ENCODE results near the gene CEP41. TPM values are rescaled to one million over a fixed set of nuclear protein-coding genes. Genes with fewer than 3 reads are reported as not detected.
A peak's percentile ranks its signal among the peaks of the same experiment; 100 is the strongest.

The CEP41 gene
- total RNA-seq, 2 experiments from 2014 or later, result 3.3 to 4.8 TPM

DNA sequence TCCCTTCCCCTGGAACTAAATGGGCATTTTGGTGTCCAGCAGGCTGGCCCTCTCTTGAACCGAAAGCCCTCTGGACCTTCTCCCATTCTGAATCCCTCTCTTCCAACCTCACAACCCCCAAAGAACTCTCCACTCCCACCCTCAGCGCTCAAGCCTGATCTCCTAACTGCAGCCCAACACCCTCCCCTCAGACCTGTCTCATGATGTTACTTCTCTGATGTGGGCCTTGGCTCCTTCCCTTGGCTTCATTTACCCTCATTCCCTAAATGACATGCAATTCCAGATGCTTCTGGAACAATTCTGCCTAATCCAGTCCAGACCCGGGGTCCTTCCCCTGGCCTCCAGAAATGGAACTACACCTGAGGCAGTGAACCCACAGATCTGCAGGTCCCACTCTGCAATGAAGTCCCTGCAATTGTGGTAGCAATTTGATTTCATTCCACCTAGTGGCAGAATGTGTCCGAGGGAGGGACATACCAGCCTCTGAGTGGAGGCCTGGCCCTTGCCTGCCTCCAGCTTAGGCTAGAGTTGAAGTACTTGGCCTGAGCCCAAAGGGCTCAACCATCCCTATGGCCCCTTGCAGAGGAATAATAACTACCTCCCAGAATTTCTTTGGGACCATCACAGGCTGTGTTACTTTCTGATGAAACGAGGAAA is 4.1 kb upstream of the CEP41 start:
- peaks cover 32% of the 10 kb centered on the region for H3K4me1 Mint-ChIP-seq (ENCODE audit: low read depth)
- TF ChIP-seq, protein P1, sequence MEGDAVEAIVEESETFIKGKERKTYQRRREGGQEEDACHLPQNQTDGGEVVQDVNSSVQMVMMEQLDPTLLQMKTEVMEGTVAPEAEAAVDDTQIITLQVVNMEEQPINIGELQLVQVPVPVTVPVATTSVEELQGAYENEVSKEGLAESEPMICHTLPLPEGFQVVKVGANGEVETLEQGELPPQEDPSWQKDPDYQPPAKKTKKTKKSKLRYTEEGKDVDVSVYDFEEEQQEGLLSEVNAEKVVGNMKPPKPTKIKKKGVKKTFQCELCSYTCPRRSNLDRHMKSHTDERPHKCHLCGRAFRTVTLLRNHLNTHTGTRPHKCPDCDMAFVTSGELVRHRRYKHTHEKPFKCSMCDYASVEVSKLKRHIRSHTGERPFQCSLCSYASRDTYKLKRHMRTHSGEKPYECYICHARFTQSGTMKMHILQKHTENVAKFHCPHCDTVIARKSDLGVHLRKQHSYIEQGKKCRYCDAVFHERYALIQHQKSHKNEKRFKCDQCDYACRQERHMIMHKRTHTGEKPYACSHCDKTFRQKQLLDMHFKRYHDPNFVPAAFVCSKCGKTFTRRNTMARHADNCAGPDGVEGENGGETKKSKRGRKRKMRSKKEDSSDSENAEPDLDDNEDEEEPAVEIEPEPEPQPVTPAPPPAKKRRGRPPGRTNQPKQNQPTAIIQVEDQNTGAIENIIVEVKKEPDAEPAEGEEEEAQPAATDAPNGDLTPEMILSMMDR (IDR thresholded peaks at IDR 0.05), result no peak
- Histone ChIP-seq H3K36me3 (ENCODE audit: insufficient read depth, low read length) (no peaks in the 10 kb centered on the region), H3K27me3 (ENCODE audit: control insufficient read depth in 1 of 2, insufficient read depth in 2 of 2, low read length in 2 of 2) (no peaks in the 10 kb centered on the region), H3K9me3 (ENCODE audit: control insufficient read depth in 1 of 2, insufficient read depth in 1 of 2, low read length in 2 of 2) (no peaks in the 10 kb centered on the region), H3K4me3 (ENCODE audit: low read length) (no peak overlapping the region), H3K27ac (ENCODE audit: low read depth in 1 of 2, low read length in 2 of 2) (no peak overlapping the region), H3K4me1 (ENCODE audit: insufficient read depth, low read length) (peaks cover 13% of the 10 kb centered on the region)
- ATAC-seq (ENCODE audit: poor library complexity) (no peak), DNase-seq (no peak)
- peaks cover 6% of the 10 kb centered on the region for H3K36me3 Mint-ChIP-seq (ENCODE audit: low read depth)
- peaks cover 6% of the 10 kb centered on the region for H3K9me3 Mint-ChIP-seq
- ChIA-PET POLR2A (no interaction called here), CTCF (no interaction called here)
- no peaks in the 10 kb centered on the region for H3K27me3 Mint-ChIP-seq
- intact Hi-C loops (cut with DNase I, micrococcal nuclease), result loop anchor here in 1 of 2 experiments (5.0 kb wide), 3 partner anchors 222 to 498 kb away; partner anchors contain the start of genes COPG2, SSMEM1 and TMEM209
- H3K27ac Mint-ChIP-seq, result no peak overlapping the region
- H3K4me3 Mint-ChIP-seq, result no peak overlapping the region

DNA sequence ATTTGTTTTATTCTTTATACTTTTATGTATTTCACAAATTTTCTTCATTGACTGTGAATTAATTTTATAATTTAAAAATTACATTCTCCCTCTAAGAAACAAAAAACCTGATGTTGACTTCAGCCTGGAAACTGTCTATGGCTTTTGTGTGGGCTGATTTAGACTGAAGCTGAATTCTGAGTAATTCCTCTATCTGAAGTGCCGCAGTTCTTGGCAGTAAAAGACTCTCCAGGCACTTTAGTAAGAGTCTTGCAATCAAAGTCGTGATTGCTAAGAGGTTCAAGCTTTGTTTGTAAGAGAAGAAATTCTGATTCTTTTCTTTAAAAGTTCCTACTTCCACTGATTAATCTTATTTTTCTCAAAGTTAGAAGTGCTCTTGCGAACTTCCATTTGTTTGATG is 3.4 kb upstream of the CEP41 start:
- no peak overlapping the region for H3K4me3 ChIP-seq (ENCODE audit: low read length)
- H3K36me3 ChIP-seq (ENCODE audit: insufficient read depth, low read length), result no peaks in the 10 kb centered on the region
- Mint-ChIP-seq H3K4me3 (no peak overlapping the region), H3K27me3 (no peaks in the 10 kb centered on the region), H3K36me3 (ENCODE audit: low read depth) (peaks cover 6% of the 10 kb centered on the region), H3K9me3 (peaks cover 6% of the 10 kb centered on the region), H3K4me1 (ENCODE audit: low read depth) (peaks cover 38% of the 10 kb centered on the region), H3K27ac (no peak overlapping the region)
- TF ChIP-seq, protein P1 (IDR thresholded peaks at IDR 0.05), result no peak
- DNase-seq (no peak), ATAC-seq (ENCODE audit: poor library complexity) (no peak)
- H3K27me3 ChIP-seq (ENCODE audit: control insufficient read depth in 1 of 2, insufficient read depth in 2 of 2, low read length in 2 of 2), result no peaks in the 10 kb centered on the region
- intact Hi-C loops (cut with DNase I, micrococcal nuclease), result loop anchor here in 1 of 2 experiments (5.0 kb wide), 3 partner anchors 223 to 497 kb away; partner anchors contain the start of genes COPG2, SSMEM1 and TMEM209
- POLR2A ChIA-PET, result no interaction called here
- H3K9me3 ChIP-seq (ENCODE audit: control insufficient read depth in 1 of 2, insufficient read depth in 1 of 2, low read length in 2 of 2), result no peaks in the 10 kb centered on the region
- peaks cover 13% of the 10 kb centered on the region for H3K4me1 ChIP-seq (ENCODE audit: insufficient read depth, low read length)
- CTCF ChIA-PET, result no interaction called here
- H3K27ac ChIP-seq (ENCODE audit: low read depth in 1 of 2, low read length in 2 of 2), result no peak overlapping the region

DNA sequence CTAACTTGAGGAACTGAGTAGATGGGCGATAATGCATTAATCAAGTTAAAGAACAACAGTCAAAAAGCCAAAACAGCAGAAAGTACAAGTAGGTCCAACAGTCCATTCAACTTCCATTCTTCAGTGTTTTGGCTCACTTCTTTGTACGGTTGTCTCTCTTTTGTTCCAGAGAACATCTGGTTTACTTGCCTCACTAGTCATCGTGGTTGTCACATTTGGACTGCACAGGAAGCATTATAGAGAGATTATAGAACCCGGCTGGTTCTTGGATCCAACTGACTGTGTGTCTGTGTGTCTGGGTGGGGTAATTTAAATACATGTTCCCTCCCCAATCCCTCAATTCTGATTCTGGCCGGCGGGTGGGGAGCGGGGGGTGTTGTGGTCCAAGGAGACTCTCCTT is 1.8 kb upstream of the CEP41 start:
- TF ChIP-seq, protein P1 (IDR thresholded peaks at IDR 0.05), result no peak
- no peaks in the 10 kb centered on the region for H3K9me3 Mint-ChIP-seq
- no peaks in the 10 kb centered on the region for H3K27me3 Mint-ChIP-seq
- Histone ChIP-seq H3K36me3 (ENCODE audit: insufficient read depth, low read length) (no peaks in the 10 kb centered on the region), H3K27ac (ENCODE audit: low read depth in 1 of 2, low read length in 2 of 2) (no peak overlapping the region), H3K27me3 (ENCODE audit: control insufficient read depth in 1 of 2, insufficient read depth in 2 of 2, low read length in 2 of 2) (no peaks in the 10 kb centered on the region), H3K9me3 (ENCODE audit: control insufficient read depth in 1 of 2, insufficient read depth in 1 of 2, low read length in 2 of 2) (no peaks in the 10 kb centered on the region), H3K4me3 (ENCODE audit: low read length) (no peak overlapping the region), H3K4me1 (ENCODE audit: insufficient read depth, low read length) (peaks cover 13% of the 10 kb centered on the region)
- CTCF ChIA-PET, result no interaction called here
- ATAC-seq (ENCODE audit: poor library complexity) (no peak), DNase-seq (no peak)
- H3K4me1 Mint-ChIP-seq (ENCODE audit: low read depth), result peaks cover 45% of the 10 kb centered on the region
- peaks cover 6% of the 10 kb centered on the region for H3K36me3 Mint-ChIP-seq (ENCODE audit: low read depth)
- no peak overlapping the region for H3K27ac Mint-ChIP-seq
- peak overlapping the region; percentile 59 for H3K4me3 Mint-ChIP-seq
- intact Hi-C loops (cut with DNase I, micrococcal nuclease), result loop anchor here in 1 of 2 experiments (5.0 kb wide), 3 partner anchors 225 to 495 kb away; partner anchors contain the start of genes COPG2, SSMEM1 and TMEM209
- POLR2A ChIA-PET, result interaction anchor here (1.0 kb wide), 1 partner anchor 55 kb away, joined by 3 read pairs; no protein-coding TSS in a partner anchor
